ENCODE measurements around the gene HLA-DQB2.
"Not testable (repeated sequence)": the region's sequence is repeated elsewhere in the genome, so short reads cannot be mapped to it uniquely, and the experiment has no call there.

Gene HLA-DQB2

DNA sequence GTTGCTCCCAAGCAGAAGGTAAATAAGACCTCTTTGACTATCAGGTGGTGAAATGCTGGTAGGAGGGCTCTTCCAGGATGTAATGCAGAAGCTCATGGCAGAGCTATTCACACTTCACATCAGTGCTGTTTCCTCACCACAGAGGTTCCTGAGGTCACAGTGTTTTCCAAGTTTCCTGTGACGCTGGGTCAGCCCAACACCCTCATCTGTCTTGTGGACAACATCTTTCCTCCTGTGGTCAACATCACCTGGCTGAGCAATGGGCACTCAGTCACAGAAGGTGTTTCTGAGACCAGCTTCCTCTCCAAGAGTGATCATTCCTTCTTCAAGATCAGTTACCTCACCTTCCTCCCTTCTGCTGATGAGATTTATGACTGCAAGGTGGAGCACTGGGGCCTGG, 17.7 kb downstream of the HLA-DQB2 start:
- DNase-seq (ENCODE audit: low spot score) = not testable (repeated sequence)

DNA sequence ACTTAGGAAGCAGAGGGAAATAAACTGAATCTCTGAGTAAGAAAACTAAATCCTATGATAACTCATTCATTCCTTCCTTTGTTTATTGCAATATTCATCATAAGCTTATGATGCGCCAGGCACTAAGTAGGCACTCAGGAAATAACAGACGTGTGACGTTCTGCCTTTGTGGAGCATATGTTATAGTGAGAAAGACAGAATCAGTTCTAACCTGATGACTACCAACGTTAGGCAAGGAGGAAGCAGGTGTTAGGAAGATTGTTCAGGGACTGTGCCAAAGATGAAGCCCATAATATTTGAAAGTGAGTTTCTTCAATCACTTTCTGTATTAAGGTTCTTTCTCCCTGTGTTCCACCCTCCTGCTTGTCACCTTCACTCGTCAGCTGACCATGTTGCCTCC, 18.6 kb downstream of the HLA-DQB2 start:
- DNase-seq (ENCODE audit: low spot score) = no peak

DNA sequence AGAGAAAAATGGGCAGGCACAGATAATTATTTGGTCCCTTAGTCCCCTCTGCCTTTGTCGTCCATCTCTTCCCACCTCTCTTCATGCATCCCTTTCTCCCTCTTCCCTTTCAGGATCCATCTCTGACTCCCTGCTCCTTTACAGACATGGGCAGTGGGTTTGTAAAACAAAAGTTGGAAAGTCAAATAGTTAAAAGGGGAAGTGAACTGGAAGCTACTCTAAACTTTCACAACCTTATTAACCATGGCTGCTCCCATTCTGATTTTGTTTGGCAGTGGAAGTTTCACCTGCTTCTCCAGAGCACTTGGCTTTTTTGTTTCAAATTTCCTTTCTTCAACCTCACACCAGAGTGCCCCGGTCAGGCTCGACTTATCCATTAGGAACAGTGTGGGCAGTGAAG, 21.0 kb downstream of the HLA-DQB2 start:
- no peak for DNase-seq (ENCODE audit: low spot score)

DNA sequence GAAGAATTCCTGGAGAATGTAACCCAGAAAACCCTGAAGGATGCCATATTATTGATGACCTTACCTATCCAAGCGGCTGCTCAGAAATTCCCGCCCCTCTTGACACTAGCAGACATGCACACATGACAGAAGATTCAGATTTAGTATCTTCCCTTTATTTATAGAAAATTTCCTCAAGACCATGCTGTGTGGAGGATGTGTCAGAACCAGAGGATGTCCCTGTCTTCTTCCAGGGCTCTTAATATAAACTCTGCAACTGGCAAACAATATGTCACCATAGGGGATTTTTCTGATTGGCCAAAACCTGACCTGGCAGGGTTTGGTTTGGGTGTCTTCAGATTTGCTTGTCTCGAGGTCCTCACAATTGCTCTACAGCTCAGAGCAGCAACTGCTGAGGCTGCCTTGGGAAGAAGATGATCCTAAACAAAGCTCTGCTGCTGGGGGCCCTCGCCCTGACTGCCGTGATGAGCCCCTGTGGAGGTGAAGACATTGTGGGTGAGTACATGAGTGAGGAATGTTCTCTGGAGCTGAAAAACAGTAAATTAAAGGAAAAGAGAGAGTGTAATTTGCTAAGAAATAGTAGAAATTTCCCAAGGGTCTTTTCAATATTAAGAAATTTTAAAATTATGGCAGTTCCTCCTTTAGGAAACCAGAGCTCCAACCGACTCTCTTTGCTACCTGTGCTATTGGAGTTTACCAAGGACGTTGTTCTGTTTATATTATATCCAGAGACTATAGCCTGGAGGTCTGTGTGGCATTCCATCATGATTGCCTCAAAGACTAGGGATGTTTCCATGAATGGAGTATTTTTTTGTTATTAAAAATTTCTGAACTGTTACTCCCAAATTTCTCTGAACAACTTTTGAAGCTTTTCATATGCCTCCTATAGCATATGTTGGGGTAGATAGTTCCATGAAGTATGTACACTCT, 22.0 kb downstream of the HLA-DQB2 start, which contains the start of gene HLA-DQA2:
HLA-DQA2 (plus strand) TSS at position 361 of the 930 bp plus-strand sequence; CDS start at position 414, 53 bp downstream.
- no peak for DNase-seq (ENCODE audit: low spot score)

DNA sequence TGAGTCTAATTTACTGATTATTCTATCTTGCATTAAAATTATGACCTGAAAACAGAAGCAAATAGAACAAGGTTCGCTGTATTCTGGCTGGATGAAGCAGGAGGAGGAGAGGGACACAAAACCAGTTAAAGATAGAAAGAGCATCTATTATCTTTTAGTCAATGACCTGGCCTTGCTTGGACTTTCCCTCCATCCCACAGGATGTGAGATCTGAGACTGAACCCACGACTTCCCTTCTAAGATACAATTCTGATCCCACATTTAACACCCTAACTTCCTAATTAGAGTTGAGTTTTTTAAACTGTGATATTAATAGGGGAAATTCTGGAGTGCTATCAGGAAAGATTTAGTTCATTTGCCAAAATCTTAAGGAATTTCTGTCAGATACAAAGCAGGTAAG, 25.2 kb downstream of the HLA-DQB2 start:
- DNase-seq (ENCODE audit: low spot score) = no peak

DNA sequence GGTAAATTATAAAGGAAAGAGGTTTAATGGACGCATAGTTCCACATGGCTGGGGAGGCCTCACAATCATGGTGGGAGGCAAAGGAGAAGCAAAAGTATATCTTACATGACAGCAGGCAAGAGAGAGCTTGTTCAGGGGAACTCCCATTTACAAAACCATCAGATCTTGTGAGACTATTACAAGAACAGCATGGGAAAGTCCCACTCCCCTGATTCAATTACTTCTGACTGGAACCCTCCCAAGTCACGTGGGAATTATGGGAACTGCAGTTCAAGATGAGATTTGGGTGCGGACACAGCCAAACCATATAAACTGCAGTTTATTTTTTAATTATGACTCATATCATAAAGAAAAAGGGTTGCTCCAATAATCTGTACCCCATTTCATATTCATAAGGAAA, 44.5 kb downstream of the HLA-DQB2 start:
- no peak for DNase-seq (ENCODE audit: low spot score)

DNA sequence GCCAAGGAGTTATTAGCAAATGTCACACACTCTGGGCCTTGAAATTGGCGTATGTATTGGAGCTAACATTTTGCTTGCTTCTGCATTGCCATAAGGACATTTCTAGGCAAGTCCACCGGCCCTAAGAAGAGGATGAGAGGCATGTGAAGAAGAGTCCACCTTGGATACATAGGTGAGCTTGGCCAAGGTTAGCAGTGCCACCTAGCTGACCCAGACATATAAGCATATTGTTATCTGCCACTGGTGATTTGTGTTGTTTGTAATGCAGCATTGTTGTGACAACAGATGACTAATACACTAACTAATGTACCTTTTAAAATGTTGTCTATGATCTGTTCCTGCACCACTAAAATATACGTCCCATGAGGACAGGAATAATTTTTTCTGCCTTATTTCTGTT, 46.9 kb downstream of the HLA-DQB2 start:
- DNase-seq (ENCODE audit: low spot score) = no peak

DNA sequence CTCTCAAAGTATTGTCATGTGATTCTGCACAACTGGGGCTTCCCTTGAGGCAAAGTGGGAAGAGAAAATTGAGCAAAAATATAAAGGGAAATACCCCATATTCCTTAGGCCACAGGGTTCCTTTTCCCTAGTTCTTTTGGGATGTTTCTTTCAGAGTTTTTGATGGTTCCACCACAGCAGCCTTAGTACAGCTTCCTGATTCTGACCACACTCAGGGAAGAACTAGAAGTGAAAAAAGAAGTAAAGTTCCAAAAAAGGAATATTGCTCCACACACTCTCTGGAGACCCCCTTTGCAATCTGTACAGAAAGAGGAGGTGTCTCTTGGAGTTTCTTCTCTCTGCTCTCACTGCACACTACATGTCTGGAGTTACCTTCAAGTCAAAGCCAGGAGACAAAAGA, 50.1 kb downstream of the HLA-DQB2 start:
- DNase-seq (ENCODE audit: low spot score) = no peak

DNA sequence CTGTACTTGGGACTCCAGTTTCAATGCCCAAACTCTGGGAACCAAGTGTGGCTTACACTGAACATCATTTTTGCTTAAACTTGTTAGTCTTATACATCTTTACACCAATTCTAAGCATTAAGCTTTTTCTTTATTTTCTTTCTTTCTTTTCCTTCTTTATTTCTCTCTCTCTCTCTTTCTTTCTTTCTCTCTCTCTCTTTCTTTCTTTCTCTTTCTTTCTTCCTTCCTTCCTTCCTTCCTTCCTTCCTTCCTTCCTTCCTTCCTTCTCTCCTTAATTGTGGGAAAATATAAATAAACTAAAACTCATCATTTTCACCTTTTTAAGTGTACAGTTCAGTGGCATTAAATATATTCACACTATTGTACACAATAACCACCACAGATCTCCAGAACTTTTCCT, 53.7 kb downstream of the HLA-DQB2 start:
- no peak for DNase-seq (ENCODE audit: low spot score)

Data from kidney capillary endothelial cell (primary cell).